ENCODE results near the gene CES4A. TPM values are rescaled to one million over a fixed set of nuclear protein-coding genes. Genes with fewer than 3 reads are reported as not detected.
"Not testable (repeated sequence)": the region's sequence is repeated elsewhere in the genome, so short reads cannot be mapped to it uniquely, and the experiment has no call there.

The CES4A gene
- polyA plus RNA-seq, 4 donors: 6.7 to 9.5 (median 7.8) TPM

DNA sequence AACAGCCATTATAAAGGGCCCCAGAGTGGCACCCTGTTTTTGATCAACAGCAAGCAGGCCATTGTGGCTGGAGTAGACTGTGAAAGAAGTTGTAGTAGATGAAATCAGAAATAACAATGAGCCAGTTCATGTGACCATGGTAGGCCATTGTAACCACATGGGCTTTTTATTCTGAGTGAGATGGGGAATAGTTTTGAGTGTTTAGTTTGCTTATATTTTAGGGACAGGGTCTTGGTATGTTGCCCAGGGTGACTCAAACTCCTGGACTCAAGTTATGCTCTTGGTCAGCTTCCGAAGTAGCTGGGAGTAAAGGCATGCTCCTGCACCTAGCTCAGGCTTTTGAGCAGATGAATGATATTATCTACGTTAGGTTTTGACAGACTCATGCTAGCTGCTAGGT is 52.5 kb downstream of the CES4A start:
- no peak for DNase-seq (ENCODE audit: low read depth in 4 of 4, low spot score in 3 of 4)

DNA sequence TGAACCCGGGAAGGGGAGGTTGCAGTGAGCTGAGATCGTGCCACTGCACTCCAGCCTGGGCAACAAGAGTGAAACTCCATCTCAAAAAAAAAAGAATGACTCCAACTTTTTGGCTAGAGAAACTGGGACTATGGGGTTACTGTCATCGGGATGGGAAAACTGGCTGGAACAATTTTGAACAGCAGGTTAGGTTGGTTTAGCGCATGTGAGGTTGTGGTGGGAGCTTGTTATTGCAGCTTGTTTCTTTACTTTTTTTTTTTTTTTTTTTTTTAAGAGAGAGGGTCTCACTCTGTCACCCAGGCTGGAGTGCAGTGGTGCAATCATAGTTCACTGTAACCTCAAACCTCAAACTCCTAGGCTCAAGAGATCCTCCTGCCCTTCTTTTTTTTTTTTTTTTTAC is 53.1 kb downstream of the CES4A start:
- not testable (repeated sequence) for DNase-seq (ENCODE audit: low read depth in 4 of 4, low spot score in 3 of 4)

DNA sequence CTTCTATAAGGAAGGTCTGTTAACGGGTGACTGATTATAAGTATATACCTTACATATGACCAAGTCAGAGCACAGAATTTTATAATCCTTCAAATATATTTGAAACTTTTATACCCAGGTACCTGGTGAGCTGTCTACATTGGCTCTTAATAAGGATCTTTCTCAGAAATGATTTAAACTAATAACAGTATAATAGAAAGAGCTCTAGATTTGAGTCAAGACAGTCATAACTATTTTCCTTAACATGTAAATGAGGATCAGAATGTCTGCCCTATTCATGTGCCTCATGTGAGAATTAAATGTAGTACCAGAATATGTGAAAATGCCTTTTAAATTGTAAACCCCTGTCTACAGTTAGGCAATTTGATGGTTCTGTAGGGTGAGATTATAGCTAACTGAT is 55.0 kb downstream of the CES4A start:
- DNase-seq (ENCODE audit: low read depth in 4 of 4, low spot score in 3 of 4): no peak

DNA sequence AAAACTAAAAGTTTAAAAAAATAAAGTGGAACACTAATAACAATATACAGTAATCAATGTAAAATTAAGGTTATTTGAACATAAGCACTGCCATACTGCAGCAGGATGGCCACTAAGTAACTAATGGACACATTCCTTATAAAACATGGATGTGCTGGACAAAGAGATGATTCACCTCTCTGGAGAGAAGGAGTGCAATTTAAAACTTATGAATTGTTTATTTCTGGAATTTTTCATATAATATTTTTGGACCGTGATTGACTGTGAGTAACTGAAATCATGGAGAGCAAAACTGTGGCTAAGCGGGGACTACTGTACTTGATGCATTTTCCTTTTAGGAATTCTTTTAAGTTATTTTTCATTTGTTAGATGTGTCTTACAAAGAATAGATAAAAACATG is 62.4 kb downstream of the CES4A start:
- no peak for DNase-seq (ENCODE audit: low read depth in 4 of 4, low spot score in 3 of 4)

DNA sequence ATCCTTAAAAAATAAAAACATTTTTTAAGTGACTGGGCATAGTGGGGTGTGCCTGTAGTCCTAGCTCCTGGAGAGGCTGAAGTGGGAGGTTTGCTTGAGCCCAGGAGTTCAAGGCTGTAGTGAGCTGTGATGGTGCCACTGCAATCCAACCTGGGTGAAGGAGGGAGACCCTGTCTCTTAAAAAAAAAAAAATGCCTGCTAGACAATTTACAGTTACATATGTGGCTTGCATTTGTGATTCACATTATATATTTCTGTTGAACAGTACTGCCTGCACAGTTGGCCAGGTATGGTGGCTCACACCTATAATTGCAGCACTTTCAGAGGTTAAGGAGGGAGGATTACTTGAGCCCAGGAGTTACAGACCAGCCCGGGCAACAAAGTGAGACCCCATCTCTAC is 64.0 kb downstream of the CES4A start:
- DNase-seq (ENCODE audit: low read depth in 4 of 4, low spot score in 3 of 4): no peak

DNA sequence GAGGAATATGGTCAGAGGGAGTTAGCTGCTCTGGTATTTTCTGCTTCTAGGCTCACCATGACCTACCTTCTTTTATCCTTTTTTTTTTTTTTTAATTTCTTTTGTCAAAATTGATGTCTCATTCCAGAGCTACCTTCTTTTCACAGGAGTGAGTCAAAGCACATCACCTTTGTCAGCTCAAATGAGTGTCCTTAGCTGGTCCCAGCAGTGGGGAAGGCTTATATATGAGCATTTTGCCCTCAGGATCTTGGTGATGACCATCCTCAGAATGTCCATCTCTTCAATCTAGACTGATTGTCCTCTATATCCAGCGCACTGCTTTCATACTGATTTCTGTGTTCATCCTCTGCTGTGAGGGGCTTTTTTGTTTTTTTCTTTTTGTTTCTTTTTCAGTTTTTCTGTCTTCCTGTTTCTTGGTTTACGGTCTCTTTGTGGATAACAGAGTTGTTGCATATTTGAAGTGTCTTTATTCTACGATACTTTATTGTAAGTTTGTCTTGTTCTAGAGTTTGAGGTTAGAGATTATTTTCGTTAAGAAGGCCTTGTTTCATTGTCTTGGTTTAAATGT is 65.5 kb downstream of the CES4A start:
- DNase-seq (ENCODE audit: low read depth in 4 of 4, low spot score in 3 of 4): no peak

DNA sequence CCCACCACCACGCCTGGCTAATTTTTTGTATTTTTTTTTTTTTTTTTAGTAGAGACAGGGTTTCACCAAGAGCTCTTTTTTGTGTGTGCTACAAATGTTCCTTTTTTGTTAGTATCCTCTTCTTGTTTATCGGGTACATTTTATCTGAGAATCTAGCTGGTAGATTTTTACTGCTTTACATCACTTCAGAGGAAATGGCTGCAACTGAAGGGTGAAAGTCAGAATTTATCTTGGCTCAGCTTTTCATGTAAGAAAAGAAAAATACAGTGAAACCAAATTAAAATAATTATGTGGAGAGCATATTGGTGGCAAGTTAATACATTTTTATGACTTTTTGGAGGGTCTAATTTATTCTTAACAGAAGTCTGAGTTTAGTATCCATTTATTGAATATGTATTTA is 66.5 kb downstream of the CES4A start:
- no peak for DNase-seq (ENCODE audit: low read depth in 4 of 4, low spot score in 3 of 4)

DNA sequence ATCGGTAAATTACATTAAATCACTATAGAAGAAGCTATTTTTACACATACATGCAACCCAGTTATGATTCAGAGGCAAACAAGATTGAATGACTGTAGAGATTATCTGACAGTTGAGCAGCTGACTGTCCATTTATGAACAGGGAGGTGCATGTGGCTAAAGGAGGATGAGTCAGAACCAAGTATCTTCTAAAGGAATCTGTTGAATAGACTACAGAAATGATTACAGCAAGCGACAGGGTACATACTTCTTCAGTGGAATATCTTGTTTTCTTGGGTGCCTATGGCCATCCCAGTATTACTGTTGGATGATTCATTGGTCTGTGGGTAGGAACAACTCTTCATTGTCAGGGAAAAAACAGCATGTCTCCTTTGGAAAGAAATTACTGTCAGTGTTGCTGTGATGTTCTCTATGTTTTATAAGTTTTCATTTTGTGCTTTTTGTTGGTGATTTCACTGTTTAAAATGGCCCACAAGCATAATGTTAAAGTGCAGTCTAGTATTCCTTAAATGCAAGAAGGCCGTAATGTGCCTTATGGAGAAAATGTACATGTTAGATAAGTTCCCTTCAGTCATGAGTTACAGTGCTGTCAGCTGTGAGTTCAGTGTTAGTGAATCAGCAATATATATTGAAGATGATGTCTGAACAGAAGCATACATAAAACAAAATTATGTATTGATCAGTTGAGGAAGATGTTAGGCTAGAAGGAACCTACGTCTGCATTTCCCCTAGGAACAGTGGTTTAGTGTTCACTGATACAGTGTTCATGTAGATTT is 67.5 kb downstream of the CES4A start:
- DNase-seq (ENCODE audit: low read depth in 4 of 4, low spot score in 3 of 4): no peak

Other genes starting within 250 kb of the CES4A start
- 100 to 1,000 TPM; 101 to 135 (median 112) TPM for gene DYNC1LI2, start 237.0 kb upstream of the CES4A start, polyA plus RNA-seq (ENCODE audit: insufficient read length in 4 of 4)
- gene TERB1, start 187.0 kb upstream of the CES4A start, polyA plus RNA-seq (ENCODE audit: insufficient read length in 4 of 4): under 1 TPM in 1 of 4 donors, not detected in 3; 0.12 TPM
- gene NAE1, start 157.6 kb upstream of the CES4A start, polyA plus RNA-seq (ENCODE audit: insufficient read length in 4 of 4): 10 to 100 TPM; 70.7 to 88.8 (median 82.8) TPM
- gene CA7, start 144.2 kb upstream of the CES4A start, polyA plus RNA-seq (ENCODE audit: insufficient read length in 4 of 4): under 1 TPM; 0.21 to 0.71 (median 0.31) TPM
- gene PDP2, start 108.1 kb upstream of the CES4A start, polyA plus RNA-seq (ENCODE audit: insufficient read length in 4 of 4): 10 to 100 TPM in 3 of 4 donors, 1 to 10 TPM in 1; 10.0 to 15.7 (median 12.8) TPM
- 100 to 1,000 TPM; 252 to 295 (median 279) TPM for gene CDH16, start 69.7 kb upstream of the CES4A start, polyA plus RNA-seq (ENCODE audit: insufficient read length in 4 of 4)
- 1 to 10 TPM; 2.0 to 3.9 (median 2.8) TPM for gene RRAD, start 63.1 kb upstream of the CES4A start, polyA plus RNA-seq (ENCODE audit: insufficient read length in 4 of 4)
- gene CIAO2B, start 54.2 kb upstream of the CES4A start, polyA plus RNA-seq (ENCODE audit: insufficient read length in 4 of 4): 100 to 1,000 TPM in 1 of 4 donors, 10 to 100 TPM in 3; 79.0 to 120 (median 90.3) TPM
- gene CES2, start 53.1 kb upstream of the CES4A start, polyA plus RNA-seq (ENCODE audit: insufficient read length in 4 of 4): 10 to 100 TPM; 39.8 to 47.0 (median 42.7) TPM
- gene CES3, start 27.3 kb upstream of the CES4A start, polyA plus RNA-seq (ENCODE audit: insufficient read length in 4 of 4): 1 to 10 TPM; 1.8 to 3.6 (median 2.4) TPM
- 10 to 100 TPM; 62.5 to 74.1 (median 66.5) TPM for gene CBFB, start 40.6 kb downstream of the CES4A start, polyA plus RNA-seq (ENCODE audit: insufficient read length in 4 of 4)
- gene PHAF1, start 121.4 kb downstream of the CES4A start, polyA plus RNA-seq (ENCODE audit: insufficient read length in 4 of 4): 10 to 100 TPM; 21.1 to 24.2 (median 22.5) TPM
- gene B3GNT9, start 162.4 kb downstream of the CES4A start, polyA plus RNA-seq (ENCODE audit: insufficient read length in 4 of 4): 10 to 100 TPM in 3 of 4 donors, 1 to 10 TPM in 1; 8.4 to 11.9 (median 10.9) TPM
- 1 to 10 TPM; 3.9 to 7.2 (median 4.5) TPM for gene TRADD, start 171.3 kb downstream of the CES4A start, polyA plus RNA-seq (ENCODE audit: insufficient read length in 4 of 4)
- 1 to 10 TPM; 1.0 to 1.8 (median 1.4) TPM for gene FBXL8, start 171.4 kb downstream of the CES4A start, polyA plus RNA-seq (ENCODE audit: insufficient read length in 4 of 4)
- gene HSF4, start 176.2 kb downstream of the CES4A start, polyA plus RNA-seq (ENCODE audit: insufficient read length in 4 of 4): 1 to 10 TPM; 1.4 to 3.5 (median 2.7) TPM
- gene NOL3, start 181.9 kb downstream of the CES4A start, polyA plus RNA-seq (ENCODE audit: insufficient read length in 4 of 4): 1 to 10 TPM; 2.2 to 6.2 (median 4.8) TPM
- gene MATCAP1, start 195.4 kb downstream of the CES4A start, polyA plus RNA-seq (ENCODE audit: insufficient read length in 4 of 4): 10 to 100 TPM; 32.5 to 42.1 (median 36.5) TPM
- 1 to 10 TPM; 4.6 to 7.8 (median 5.3) TPM for gene EXOC3L1, start 201.5 kb downstream of the CES4A start, polyA plus RNA-seq (ENCODE audit: insufficient read length in 4 of 4)
- 10 to 100 TPM; 58.6 to 64.1 (median 60.1) TPM for gene E2F4, start 203.6 kb downstream of the CES4A start, polyA plus RNA-seq (ENCODE audit: insufficient read length in 4 of 4)
- 1 to 10 TPM; 4.1 to 7.5 (median 5.8) TPM for gene ELMO3, start 210.5 kb downstream of the CES4A start, polyA plus RNA-seq (ENCODE audit: insufficient read length in 4 of 4)
- gene TMEM208, start 238.5 kb downstream of the CES4A start, polyA plus RNA-seq (ENCODE audit: insufficient read length in 4 of 4): 10 to 100 TPM; 40.3 to 50.6 (median 41.4) TPM

All from right renal pelvis (tissue), 4 donors.